HG03095 (cell line): ENCODE data around the gene ARHGEF38.

Experiments used
- ATAC-seq: cut with Tn5 transposase; IDR thresholded peaks from one replicate; pipeline ENCODE4 v1.9.1; 2021; ENCODE audit warnings: moderate library complexity; ENCODE audit not compliant: unreplicated experiment

ARHGEF38 gene, protein sequence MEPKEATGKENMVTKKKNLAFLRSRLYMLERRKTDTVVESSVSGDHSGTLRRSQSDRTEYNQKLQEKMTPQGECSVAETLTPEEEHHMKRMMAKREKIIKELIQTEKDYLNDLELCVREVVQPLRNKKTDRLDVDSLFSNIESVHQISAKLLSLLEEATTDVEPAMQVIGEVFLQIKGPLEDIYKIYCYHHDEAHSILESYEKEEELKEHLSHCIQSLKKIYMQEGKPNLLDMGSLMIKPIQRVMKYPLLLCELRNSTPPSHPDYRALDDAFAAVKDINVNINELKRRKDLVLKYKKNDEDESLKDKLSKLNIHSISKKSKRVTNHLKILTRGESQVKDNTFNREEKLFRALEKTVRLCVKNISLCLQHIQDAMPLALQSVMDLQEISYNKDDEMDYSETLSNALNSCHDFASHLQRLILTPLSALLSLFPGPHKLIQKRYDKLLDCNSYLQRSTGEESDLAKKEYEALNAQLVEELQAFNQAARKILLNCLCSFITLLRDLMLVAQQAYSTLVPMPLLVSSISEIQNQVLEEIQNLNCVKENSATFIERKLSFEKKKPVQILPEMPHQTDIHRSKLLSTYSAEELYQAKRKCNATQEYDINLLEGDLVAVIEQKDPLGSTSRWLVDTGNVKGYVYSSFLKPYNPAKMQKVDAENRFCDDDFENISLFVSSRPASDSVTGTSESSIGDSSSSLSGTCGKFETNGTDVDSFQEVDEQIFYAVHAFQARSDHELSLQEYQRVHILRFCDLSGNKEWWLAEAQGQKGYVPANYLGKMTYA

DNA sequence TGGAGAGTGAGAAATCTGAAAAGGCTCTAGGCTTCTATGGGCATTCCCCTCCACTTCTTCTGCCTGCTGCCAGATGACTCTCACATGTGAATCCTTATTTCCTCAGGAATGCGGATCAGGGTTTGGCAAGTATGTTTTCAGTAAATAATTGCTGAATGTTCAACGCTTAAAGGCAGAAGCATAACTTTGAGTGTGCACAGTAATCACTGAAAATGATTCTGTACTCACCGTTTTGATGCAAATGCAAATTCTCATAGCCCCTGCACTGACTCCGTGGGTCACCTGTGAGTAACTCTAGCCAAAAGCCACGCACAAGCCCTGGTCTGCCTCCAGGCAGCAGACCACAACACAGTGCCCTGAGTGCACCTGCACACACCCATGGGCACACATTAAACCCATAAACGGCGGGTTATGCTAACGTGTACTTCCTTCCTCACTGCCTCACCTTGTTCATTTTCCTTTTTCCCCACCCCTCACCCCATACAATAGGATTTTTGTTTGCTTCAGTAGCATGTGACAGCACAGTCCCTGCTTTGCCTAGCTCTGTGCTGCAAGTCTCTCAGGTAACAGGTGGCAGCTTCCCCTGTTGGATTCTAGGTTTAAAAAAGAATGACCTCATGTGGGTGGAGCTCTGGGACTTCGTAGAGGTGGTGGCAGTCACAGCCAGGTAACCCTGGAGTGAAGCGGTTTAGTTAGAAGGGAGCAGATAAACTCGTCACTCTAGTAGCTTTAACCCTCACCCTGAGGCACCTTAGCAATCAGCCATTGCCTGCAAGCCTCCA lies at the start of gene ARHGEF38:
Gene ARHGEF38 (plus strand): TSS at position 656 of the 782 bp plus-strand sequence. CDS start 146 bp downstream, outside the sequence.
- ATAC-seq: no peak

- ATAC-seq: no peak
Measured at GRCh38 chr4:105503484-105503883, 48.9 kb upstream of the ARHGEF38 start.

DNA sequence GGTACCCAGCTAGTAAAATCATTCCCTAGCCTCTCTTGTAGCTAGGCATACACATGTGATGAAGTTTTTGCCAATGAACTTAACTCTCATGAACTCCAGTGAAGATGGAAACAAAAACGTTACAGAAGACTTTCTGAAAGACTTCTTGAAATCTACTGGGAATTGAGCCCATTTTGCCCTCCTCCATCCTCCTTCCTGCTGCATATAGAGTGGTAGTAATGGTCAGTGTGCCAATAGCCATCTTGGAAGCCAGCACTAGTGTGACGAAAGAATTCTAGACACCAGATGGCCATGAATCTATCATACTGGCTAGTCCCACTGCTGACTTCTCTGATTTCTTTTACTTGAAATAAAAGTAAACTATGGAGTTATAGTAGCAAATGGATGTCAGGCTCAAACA lies 47.7 kb upstream of the ARHGEF38 start:
- no peak for ATAC-seq

GRCh38 chr4:105509291-105509690 lies 43.1 kb upstream of the ARHGEF38 start:
- peak; percentile 86 for ATAC-seq

- no peak for ATAC-seq
Measured at GRCh38 chr4:105509714-105510113, 42.7 kb upstream of the ARHGEF38 start.

DNA sequence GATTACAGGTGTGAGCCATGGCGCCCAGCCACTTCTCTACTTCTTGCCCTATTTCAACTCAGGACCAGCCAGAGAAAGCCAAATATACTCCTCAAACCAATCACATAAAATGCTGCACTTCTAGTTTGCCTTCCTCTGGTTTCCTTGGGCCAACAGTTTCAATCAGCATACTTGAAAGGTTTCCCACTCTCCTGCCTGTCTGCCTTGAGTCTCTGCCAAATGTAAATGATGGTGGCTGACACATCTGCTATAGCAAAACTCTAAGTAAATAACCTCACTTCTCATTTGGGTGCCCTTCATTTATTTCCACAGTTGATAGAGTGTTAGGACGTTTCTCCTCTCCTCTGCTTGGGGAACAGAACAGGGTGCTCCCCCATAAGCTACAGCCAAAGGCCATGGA lies 42.2 kb upstream of the ARHGEF38 start:
- ATAC-seq: no peak

DNA sequence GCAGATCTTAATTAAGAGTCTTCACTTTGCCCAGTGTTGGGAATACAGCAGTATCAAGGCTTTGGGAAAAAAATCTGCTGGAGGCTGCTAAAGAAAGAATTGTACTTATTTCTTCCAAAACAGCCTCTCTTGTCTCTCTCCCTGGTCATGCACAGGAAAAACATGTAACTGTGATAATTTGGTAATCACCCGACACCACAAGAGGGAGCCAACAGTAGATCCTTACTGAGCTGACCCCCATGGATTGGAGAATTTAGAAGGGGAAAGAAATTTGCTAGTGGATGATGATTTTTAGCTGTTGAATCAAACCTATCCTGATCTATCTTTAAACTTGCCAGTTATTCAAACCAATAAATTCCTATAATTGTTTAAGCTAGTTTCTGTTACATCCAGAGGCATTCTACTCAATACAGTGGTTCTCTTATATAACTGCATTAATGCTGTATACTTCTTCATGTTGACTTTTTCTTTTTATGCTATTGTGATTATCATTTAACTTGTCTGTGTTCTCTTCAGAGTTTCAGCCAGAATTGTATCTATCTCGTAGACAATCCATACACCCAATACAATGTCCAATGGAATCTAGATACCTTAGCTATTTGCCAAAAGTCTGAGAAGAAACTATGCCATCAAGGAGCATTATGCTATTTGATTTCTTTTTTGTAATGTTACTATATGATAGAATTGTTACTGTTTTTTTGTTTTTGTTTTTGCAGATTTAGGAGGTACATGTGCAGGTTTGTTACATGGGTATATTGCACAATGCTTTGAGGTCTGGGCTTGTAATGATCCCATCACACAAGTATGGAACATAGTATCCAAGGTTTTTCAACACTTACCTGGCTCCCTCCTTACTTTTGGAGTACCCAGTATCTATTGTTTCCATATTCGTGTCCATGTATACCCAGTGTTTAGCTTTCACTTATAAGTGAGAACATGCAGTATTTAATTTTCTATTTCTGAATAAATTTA lies 31.3 kb upstream of the ARHGEF38 start:
- peak; percentile 69 for ATAC-seq

DNA sequence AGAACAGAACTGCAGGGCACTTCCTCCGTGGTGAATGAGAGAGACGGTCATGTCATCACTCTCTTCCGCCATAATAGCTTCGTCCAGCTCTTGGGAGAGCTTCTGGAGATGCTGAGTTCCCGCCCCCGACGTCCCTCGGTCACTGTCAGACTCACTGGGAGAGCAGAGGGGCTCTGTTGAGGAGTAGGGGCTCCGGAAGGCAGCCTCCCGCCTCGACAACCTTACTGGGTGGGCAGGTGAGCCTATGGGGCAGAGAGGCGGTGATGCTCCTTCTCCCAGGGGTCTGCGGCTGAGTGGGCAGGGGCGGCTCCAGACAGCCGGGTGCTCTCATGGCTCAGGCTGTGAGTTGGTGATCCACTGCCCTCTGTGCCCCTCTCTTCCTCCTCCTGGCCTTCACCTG lies 25.8 kb upstream of the ARHGEF38 start:
- ATAC-seq: no peak

- ATAC-seq: no peak
Measured at GRCh38 chr4:105527081-105527480, 25.3 kb upstream of the ARHGEF38 start.

DNA sequence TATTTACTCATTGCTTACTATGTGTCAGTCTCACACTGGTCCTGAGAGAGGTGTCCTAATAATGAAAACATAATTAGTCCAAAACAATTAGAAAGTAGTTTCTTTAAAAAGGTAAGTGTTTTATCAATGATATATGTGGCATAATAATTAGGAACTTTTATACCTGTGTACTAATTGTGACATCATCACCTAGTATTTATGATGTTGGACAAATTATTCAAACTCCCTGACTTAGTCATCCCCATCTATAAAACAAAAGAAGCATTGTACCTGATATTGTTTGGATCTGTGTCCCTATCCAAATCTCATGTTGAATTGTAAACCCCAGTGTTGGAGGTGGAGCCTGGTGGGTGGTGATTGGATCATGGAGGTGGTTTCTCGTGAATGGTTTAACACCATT lies 15.8 kb upstream of the ARHGEF38 start:
- no peak for ATAC-seq

DNA sequence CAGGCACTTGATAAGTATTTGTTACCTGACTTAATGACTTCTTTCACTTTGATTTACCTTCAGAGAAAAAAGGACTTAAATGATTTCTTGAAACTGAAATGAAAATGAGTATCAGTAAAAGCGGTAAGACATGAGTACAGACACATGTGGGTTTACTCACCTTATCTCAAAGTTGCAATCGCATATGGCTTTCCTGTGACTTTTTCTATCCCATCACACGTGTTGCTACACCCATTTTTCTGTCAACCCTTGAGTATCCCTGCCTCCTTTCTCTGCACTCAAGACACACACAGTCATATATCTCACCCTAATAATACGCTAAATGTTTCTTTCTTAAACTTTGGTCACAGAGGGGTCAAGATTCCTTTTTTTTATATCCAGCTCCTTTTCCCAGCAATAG lies 11.0 kb upstream of the ARHGEF38 start:
- ATAC-seq: no peak

- ATAC-seq: no peak
Measured at GRCh38 chr4:105542039-105542438, 10.4 kb upstream of the ARHGEF38 start.

DNA sequence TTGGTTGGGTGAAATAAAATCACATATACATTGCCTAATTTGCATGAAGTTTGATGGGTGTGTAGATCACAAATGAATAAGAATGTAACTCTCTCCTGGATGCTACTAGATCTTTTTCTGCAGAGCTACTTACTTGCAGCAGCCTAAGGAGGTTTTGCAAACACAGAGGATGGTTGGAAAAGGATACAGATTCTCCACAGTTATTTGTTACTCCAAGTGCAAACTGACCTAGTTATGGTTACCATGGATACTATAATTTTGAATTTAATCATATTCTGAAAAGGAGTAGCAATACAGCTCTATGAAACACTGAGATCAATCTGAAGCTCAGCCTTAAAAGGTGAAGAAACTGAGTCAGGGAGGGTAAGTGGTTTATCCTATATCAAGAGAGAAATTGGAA lies 9.1 kb upstream of the ARHGEF38 start:
- ATAC-seq: no peak

DNA sequence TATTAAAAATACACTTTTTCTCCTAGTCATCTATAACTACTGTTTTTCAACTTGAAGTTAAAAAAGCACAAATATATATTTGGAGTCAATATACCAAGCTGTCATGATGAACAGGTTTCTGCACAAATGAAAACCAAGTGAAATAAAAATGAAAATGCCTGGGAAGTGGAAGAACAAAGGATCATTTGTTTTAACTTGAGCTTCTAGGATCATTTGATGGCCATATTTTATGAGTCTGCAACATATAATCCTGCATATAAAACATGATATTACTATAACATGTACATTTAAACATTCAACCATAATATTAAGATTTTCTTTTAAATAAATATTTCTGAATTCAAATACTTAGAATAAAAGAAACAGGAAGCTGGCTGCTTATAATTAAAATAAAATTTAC lies 8.5 kb upstream of the ARHGEF38 start:
- no peak for ATAC-seq

DNA sequence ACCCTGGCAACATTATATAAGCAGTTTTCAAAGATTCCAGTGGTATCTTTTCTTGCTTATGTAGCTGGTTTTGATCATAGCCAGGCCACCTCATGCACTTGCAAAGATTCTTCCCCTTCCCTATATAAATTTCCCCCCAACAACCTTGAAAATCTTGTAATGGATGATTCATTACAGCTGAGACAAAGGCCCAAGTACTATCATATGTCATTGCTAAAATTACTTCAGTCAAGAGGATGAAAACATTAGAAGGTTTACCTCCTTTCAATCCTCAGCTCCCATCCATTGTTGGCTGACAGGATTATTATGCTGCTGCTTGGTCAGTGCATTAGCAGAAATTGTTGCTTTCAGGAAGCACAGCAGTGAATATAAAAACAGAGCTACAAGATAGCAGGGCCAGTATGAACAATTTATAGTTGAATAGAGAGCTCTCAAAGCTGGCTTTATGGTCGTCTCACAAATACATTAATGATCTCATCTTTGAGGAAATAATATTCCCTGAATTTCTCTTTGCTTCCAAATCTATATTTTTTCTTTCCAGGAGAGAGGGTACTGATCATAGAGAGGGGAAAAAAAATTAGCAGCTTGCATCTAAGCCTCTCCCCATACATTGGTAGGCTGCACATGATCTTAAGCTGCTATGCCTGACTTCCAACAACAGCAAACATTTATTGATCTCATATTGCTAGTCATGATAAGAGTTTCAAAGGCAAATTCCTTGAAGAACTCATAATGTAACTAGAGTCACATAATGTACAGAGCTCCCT lies 7.7 kb upstream of the ARHGEF38 start:
- ATAC-seq: no peak

GRCh38 chr4:105546086-105546485 lies 6.3 kb upstream of the ARHGEF38 start:
- ATAC-seq: no peak

DNA sequence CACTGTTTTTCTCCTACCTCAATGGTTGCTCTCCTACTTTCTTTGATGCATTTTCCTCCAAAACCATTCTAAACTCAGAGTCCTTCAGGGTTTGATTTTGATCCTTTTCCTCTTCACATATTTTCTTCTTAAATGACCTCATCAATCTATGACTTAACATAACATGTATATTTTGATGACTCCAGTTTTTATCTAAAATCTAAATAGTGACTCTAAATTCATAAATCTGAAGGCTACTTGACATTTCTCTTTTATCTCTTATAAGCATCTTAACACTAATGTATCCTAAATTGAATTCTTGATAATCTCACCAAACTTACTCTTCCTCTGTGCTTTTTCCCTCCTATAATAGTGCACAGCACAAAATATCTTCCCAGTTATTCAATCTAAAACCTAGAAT lies 4.7 kb upstream of the ARHGEF38 start:
- ATAC-seq: no peak

- no peak for ATAC-seq
Measured at GRCh38 chr4:105548483-105548882, 3.9 kb upstream of the ARHGEF38 start.

DNA sequence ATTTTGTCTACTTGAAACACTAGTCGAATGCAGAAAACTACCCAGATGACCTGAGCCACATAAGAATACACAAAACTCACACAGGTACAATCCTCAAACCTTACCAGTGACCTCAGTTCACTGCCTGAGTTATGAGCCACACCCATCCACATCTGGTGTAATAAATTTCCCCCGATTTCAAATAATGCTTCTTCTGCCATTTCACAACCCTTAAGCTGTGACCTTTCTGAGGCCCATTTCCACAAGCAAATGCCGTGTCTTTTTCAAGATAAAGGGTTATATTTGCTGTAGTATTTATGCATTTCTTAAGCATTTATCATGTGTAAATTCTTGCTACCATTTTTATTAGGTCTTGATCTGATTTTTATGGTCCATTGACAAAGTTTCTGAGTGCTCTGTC lies 1.8 kb upstream of the ARHGEF38 start:
- ATAC-seq: no peak

- ATAC-seq: no peak
Measured at GRCh38 chr4:105555409-105555808, 3.0 kb downstream of the ARHGEF38 start.
